Small intestine (tissue), 7 donors: ENCODE results near the gene C5orf58. TPM values are rescaled to one million over a fixed set of nuclear protein-coding genes. Genes with fewer than 3 reads are reported as not detected.
"Not testable (repeated sequence)": the region's sequence is repeated elsewhere in the genome, so short reads cannot be mapped to it uniquely, and the experiment has no call there.

Source experiments
- DNase-seq, 2 donors: peaks; one replicate each; pipeline versions ENCODE4 v3.0.0 to v3.0.0-alpha.2; 2013
- FAIRE-seq: peaks from 2 replicates; lab custom pipeline; 2012; peaks lifted over from hg19 to GRCh38; lab: Jason Lieb, UNC
- H3K27ac ChIP-seq, 3 donors: one replicate each; pipeline ENCODE4 v1.5.1; 2013; ENCODE audit warnings: low read length in 2 of 3, mild to moderate bottlenecking in 2 of 3, control low read depth in 1 of 3, inconsistent platforms in 1 of 3, low read depth in 1 of 3, moderate library complexity in 1 of 3
- H3K27me3 ChIP-seq, 3 donors: one replicate each; pipeline ENCODE4 v1.6.1; 2013; ENCODE audit warnings: low read length in 3 of 3, inconsistent platforms in 1 of 3; ENCODE audit not compliant: control insufficient read depth in 3 of 3, insufficient read depth in 3 of 3
- H3K36me3 ChIP-seq, 3 donors: one replicate each; pipeline ENCODE4 v1.6.1; 2013; ENCODE audit warnings: low read length in 3 of 3, inconsistent platforms in 1 of 3, low read depth in 1 of 3, mild to moderate bottlenecking in 1 of 3, moderate library complexity in 1 of 3; ENCODE audit not compliant: control insufficient read depth in 3 of 3, insufficient read depth in 2 of 3
- H3K4me1 ChIP-seq, 3 donors: one replicate each; pipeline ENCODE4 v1.6.1; 2013; ENCODE audit warnings: low read length in 2 of 3, inconsistent platforms in 1 of 3, low read depth in 1 of 3, mild to moderate bottlenecking in 1 of 3, moderate library complexity in 1 of 3; ENCODE audit not compliant: control insufficient read depth in 3 of 3, insufficient read depth in 2 of 3
- H3K4me3 ChIP-seq, 3 donors: one replicate each; pipeline ENCODE4 v1.5.1; 2013; ENCODE audit warnings: low read length in 3 of 3, control low read depth in 1 of 3, inconsistent platforms in 1 of 3, low read depth in 1 of 3, mild to moderate bottlenecking in 1 of 3, moderate library complexity in 1 of 3
- H3K9me3 ChIP-seq, 2 donors: one replicate each; pipeline ENCODE4 v1.6.1; 2013; ENCODE audit warnings: low read depth in 1 of 2, low read length in 1 of 2; ENCODE audit not compliant: control insufficient read depth in 2 of 2, insufficient read depth in 1 of 2
- WGBS, 3 donors: extraction: QIAGEN DNeasy Blood & Tissue Kit; methylation state at CpG; one replicate each; pipeline ENCODE4 v1.1.7; 2013; 5-methylcytosine and 5-hydroxymethylcytosine counted together
- polyA plus RNA-seq, 4 donors: library from polyadenylated mRNA; stranded (reverse) in 3 of 4; unstranded in 1 of 4; fragments of 200-250 nt in 3 of 4; fragments of 120-200 nt in 1 of 4; gene quantifications; one replicate each; pipeline versions ENCODE4 v1.2.1 to v1.2.3, GENCODE V29; 2013
- donor health status: healthy with polysubstance abuse.
- donor health status: control.
- donor health status: control.
- donor health status: Bipolar disorder and iron deficiency.
- donor health status: healthy.

C5orf58 gene
- polyA plus RNA-seq, 4 donors: 0.69 TPM; not detected in 3

GRCh38 chr5:170226129-170226615, 6.6 kb upstream of the C5orf58 start:
- no peak for DNase-seq
- no peaks in the 10 kb centered on the region for H3K36me3 ChIP-seq
- H3K4me1 ChIP-seq: peaks cover 0 to 4% (median 3%) of the 10 kb centered on the region in 3 donors
- H3K4me3 ChIP-seq: no peak overlapping the region
- no peak for FAIRE-seq
- WGBS, 3 donors: 72 to 81% (median 81%) methylated on average over 9 of the region's 9 CpGs
- H3K9me3 ChIP-seq: no peaks in the 10 kb centered on the region
- H3K27ac ChIP-seq: no peak overlapping the region
- no peaks in the 10 kb centered on the region for H3K27me3 ChIP-seq

- WGBS, 3 donors: 34 to 61% (median 48%) methylated on average over 2 of the region's 2 CpGs
- Histone ChIP-seq H3K4me3 (no peak overlapping the region), H3K4me1 (peaks cover 0 to 3% (median 3%) of the 10 kb centered on the region in 3 donors), H3K27me3 (no peaks in the 10 kb centered on the region), H3K36me3 (no peaks in the 10 kb centered on the region), H3K9me3 (no peaks in the 10 kb centered on the region), H3K27ac (no peak overlapping the region)
- no peak for FAIRE-seq
- DNase-seq: no peak
Measured at GRCh38 chr5:170226661-170227060, 6.1 kb upstream of the C5orf58 start.

- 82 to 86% (median 83%) methylated on average over 6 of the region's 6 CpGs for WGBS, 3 donors
- Histone ChIP-seq H3K4me3 (no peak overlapping the region), H3K27me3 (no peaks in the 10 kb centered on the region), H3K27ac (no peak overlapping the region), H3K9me3 (no peaks in the 10 kb centered on the region), H3K4me1 (peaks cover 0 to 3% (median 0%) of the 10 kb centered on the region in 3 donors), H3K36me3 (no peaks in the 10 kb centered on the region)
- DNase-seq: no peak
- FAIRE-seq: no peak
Measured at GRCh38 chr5:170228762-170229435, 3.9 kb upstream of the C5orf58 start.

GRCh38 chr5:170233358-170233892, 640 bp downstream of the C5orf58 start:
- Histone ChIP-seq H3K4me3 (no peak overlapping the region), H3K4me1 (no peaks in the 10 kb centered on the region), H3K36me3 (no peaks in the 10 kb centered on the region), H3K9me3 (no peaks in the 10 kb centered on the region), H3K27me3 (no peaks in the 10 kb centered on the region), H3K27ac (no peak overlapping the region)
- DNase-seq (no peak), FAIRE-seq (no peak)
- WGBS, 3 donors: 89 to 94% (median 90%) methylated on average over 18 of the region's 18 CpGs

GRCh38 chr5:170235876-170236864, 3.4 kb downstream of the C5orf58 start:
- WGBS, 3 donors: 40 to 68% (median 55%) methylated on average over 3 of the region's 3 CpGs
- H3K4me1 ChIP-seq: no peaks in the 10 kb centered on the region
- no peaks in the 10 kb centered on the region for H3K36me3 ChIP-seq
- FAIRE-seq (no peak), DNase-seq (no peak)
- no peaks in the 10 kb centered on the region for H3K27me3 ChIP-seq
- no peaks in the 10 kb centered on the region for H3K9me3 ChIP-seq
- H3K27ac ChIP-seq: no peak overlapping the region
- H3K4me3 ChIP-seq: no peak overlapping the region

- WGBS, 3 donors: 3 to 41% (median 16%) methylated on average over 1 of the region's 1 CpG
- H3K4me1 ChIP-seq: no peaks in the 10 kb centered on the region
- H3K36me3 ChIP-seq: no peaks in the 10 kb centered on the region
- no peak overlapping the region for H3K4me3 ChIP-seq
- FAIRE-seq (no peak), DNase-seq (no peak)
- no peaks in the 10 kb centered on the region for H3K27me3 ChIP-seq
- H3K9me3 ChIP-seq: no peaks in the 10 kb centered on the region
- no peak overlapping the region for H3K27ac ChIP-seq
Measured at GRCh38 chr5:170238456-170239196, 5.8 kb downstream of the C5orf58 start.

- H3K9me3 ChIP-seq, H3K36me3 ChIP-seq, FAIRE-seq, H3K4me3 ChIP-seq, H3K27ac ChIP-seq, H3K4me1 ChIP-seq, H3K27me3 ChIP-seq, DNase-seq: not testable (repeated sequence)
- 91 to 94% (median 92%) methylated on average over 11 to 20 of the region's 23 CpGs for WGBS, 3 donors
Measured at GRCh38 chr5:170245436-170245835, 12.7 kb downstream of the C5orf58 start.
